Osteoblast (primary cell): ENCODE data around the gene ZEB1. TPM values are rescaled to one million over a fixed set of nuclear protein-coding genes. Genes with fewer than 3 reads are reported as not detected.
A peak's percentile ranks its signal among the peaks of the same experiment; 100 is the strongest.

Experiments used
- DNase-seq: peaks from one replicate; pipeline ENCODE4 v3.0.0; 2011; ENCODE audit warnings: low spot score, mixed read lengths; ENCODE audit not compliant: insufficient read length; ENCODE audit errors: missing footprints
- H2AFZ ChIP-seq: 2 replicates; pipeline ENCODE4 v1.6.0; 2011; ENCODE audit warnings: mild to moderate bottlenecking, low read length
- H3K27ac ChIP-seq: 2 replicates; pipeline ENCODE4 v1.5.1; 2011; ENCODE audit warnings: mild to moderate bottlenecking, low read depth, low read length, moderate library complexity
- H3K27me3 ChIP-seq: 2 replicates; pipeline ENCODE4 v1.6.0; 2012; ENCODE audit warnings: mild to moderate bottlenecking, control low read depth, inconsistent platforms, low read length, moderate library complexity; ENCODE audit not compliant: insufficient read depth
- H3K36me3 ChIP-seq: 2 replicates; pipeline ENCODE4 v1.5.1; 2011; ENCODE audit warnings: mild to moderate bottlenecking, low read length, control low read depth, moderate library complexity; ENCODE audit not compliant: insufficient read depth
- H3K4me1 ChIP-seq: 2 replicates; pipeline ENCODE4 v1.5.1; 2011; ENCODE audit warnings: mild to moderate bottlenecking, low read length, control low read depth, moderate library complexity; ENCODE audit not compliant: insufficient read depth
- H3K4me2 ChIP-seq: 2 replicates; pipeline ENCODE4 v1.6.0; 2011; ENCODE audit warnings: mild to moderate bottlenecking, low read length; ENCODE audit not compliant: insufficient read depth
- H3K4me3 ChIP-seq: fragments of 200-600 bp; sonication (generic); 3 replicates; pipeline ENCODE4 v1.5.1; 2012; ENCODE audit warnings: mild to moderate bottlenecking, low read length, inconsistent platforms; ENCODE audit not compliant: insufficient read depth
- H3K79me2 ChIP-seq: 2 replicates; pipeline ENCODE4 v1.6.0; 2012; ENCODE audit warnings: mild to moderate bottlenecking, low read length, control low read depth, inconsistent platforms; ENCODE audit not compliant: insufficient read depth
- H3K9me3 ChIP-seq: 2 replicates; pipeline ENCODE4 v1.5.1; 2011; ENCODE audit warnings: low read depth, low read length, control low read depth
- H4K20me1 ChIP-seq: 2 replicates; pipeline ENCODE4 v1.6.0; 2012; ENCODE audit warnings: mild to moderate bottlenecking, low read length, control low read depth; ENCODE audit not compliant: insufficient read depth
- CTCF ChIP-seq: IDR thresholded peaks from 2 replicates; pipeline ENCODE4 v1.5.1; 2011; ENCODE audit warnings: mild to moderate bottlenecking, low read depth, low read length, moderate library complexity; ENCODE audit errors: extremely low read depth
- total RNA-seq: library from RNA; depleted of rRNA; stranded (reverse); fragments of >200 nt; gene quantifications from 2 replicates; pipeline ENCODE4 v1.2.3, GENCODE V29; 2012

ZEB1 gene
- total RNA-seq, 1 donor = 56.1 TPM

- no peak overlapping the region for H3K4me2 ChIP-seq
- no peak for TF ChIP-seq CTCF
- H3K4me3 ChIP-seq = no peak overlapping the region
- H3K9me3 ChIP-seq = peaks cover 5% of the 10 kb centered on the region
- H3K36me3 ChIP-seq = peaks cover 34% of the 10 kb centered on the region
- H3K27ac ChIP-seq = no peak overlapping the region
- peaks cover 26% of the 10 kb centered on the region for H3K79me2 ChIP-seq
- no peaks in the 10 kb centered on the region for H3K4me1 ChIP-seq
- no peak for DNase-seq
- no peaks in the 10 kb centered on the region for H4K20me1 ChIP-seq
- no peak overlapping the region for H2AFZ ChIP-seq
- no peaks in the 10 kb centered on the region for H3K27me3 ChIP-seq
Observed at GRCh38 chr10:31508882-31509281, 189.9 kb downstream of the ZEB1 start.

GRCh38 chr10:31509989-31510388 lies 191.0 kb downstream of the ZEB1 start:
- no peak for TF ChIP-seq CTCF

GRCh38 chr10:31515116-31515515 lies 196.1 kb downstream of the ZEB1 start:
- Histone ChIP-seq H3K36me3 (peaks cover 40% of the 10 kb centered on the region), H3K27me3 (no peaks in the 10 kb centered on the region), H3K4me1 (peaks cover 13% of the 10 kb centered on the region), H3K27ac (no peak overlapping the region), H3K79me2 (no peaks in the 10 kb centered on the region), H3K9me3 (no peaks in the 10 kb centered on the region), H3K4me2 (no peak overlapping the region), H3K4me3 (no peak overlapping the region), H4K20me1 (no peaks in the 10 kb centered on the region), H2AFZ (no peak overlapping the region)
- no peak for DNase-seq
- no peak for TF ChIP-seq CTCF

More at GRCh38 chr10:31509989-31510388, 191.0 kb downstream of the ZEB1 start:
- Histone ChIP-seq H3K27ac (no peak overlapping the region), H3K4me1 (peaks cover 2% of the 10 kb centered on the region), H4K20me1 (no peaks in the 10 kb centered on the region), H2AFZ (no peak overlapping the region), H3K79me2 (peaks cover 16% of the 10 kb centered on the region), H3K9me3 (peaks cover 4% of the 10 kb centered on the region), H3K4me3 (no peak overlapping the region), H3K4me2 (no peak overlapping the region), H3K27me3 (no peaks in the 10 kb centered on the region), H3K36me3 (peaks cover 34% of the 10 kb centered on the region)
- DNase-seq = no peak

- no peak overlapping the region for H3K4me2 ChIP-seq
- no peak overlapping the region for H3K4me3 ChIP-seq
- H3K27me3 ChIP-seq = no peaks in the 10 kb centered on the region
- no peaks in the 10 kb centered on the region for H4K20me1 ChIP-seq
- H3K9me3 ChIP-seq = no peaks in the 10 kb centered on the region
- no peak for TF ChIP-seq CTCF
- peaks cover 43% of the 10 kb centered on the region for H3K36me3 ChIP-seq
- peak; percentile 41 for DNase-seq
- H3K27ac ChIP-seq = peak overlapping the region; percentile 41
- no peak overlapping the region for H2AFZ ChIP-seq
- H3K79me2 ChIP-seq = no peaks in the 10 kb centered on the region
- H3K4me1 ChIP-seq = peaks cover 13% of the 10 kb centered on the region
Observed at GRCh38 chr10:31515819-31516402, 196.9 kb downstream of the ZEB1 start.
